GM12892 (cell line): ENCODE data around the gene EGR4.

Source experiments
- DNase-seq: peaks from one replicate; pipeline ENCODE4 v3.0.0; 2011; ENCODE audit not compliant: insufficient read length
- FAIRE-seq: peaks from 2 replicates; lab custom pipeline; 2011; peaks lifted over from hg19 to GRCh38; lab: Jason Lieb, UNC
- POLR2A ChIP-seq: IDR thresholded peaks from 2 replicates; pipeline ENCODE4 v1.6.1; 2011; ENCODE audit warnings: low read depth, low read length, control low read depth
- POLR2AphosphoS5 ChIP-seq: IDR thresholded peaks from 2 replicates; pipeline ENCODE4 v1.6.1; 2011; ENCODE audit warnings: low read depth, low read length, control low read depth
- TAF1 ChIP-seq: IDR thresholded peaks from 2 replicates; pipeline ENCODE4 v1.6.1; 2011; ENCODE audit warnings: low read depth, mild to moderate bottlenecking, control low read depth, low read length, borderline replicate concordance

Gene EGR4

DNA sequence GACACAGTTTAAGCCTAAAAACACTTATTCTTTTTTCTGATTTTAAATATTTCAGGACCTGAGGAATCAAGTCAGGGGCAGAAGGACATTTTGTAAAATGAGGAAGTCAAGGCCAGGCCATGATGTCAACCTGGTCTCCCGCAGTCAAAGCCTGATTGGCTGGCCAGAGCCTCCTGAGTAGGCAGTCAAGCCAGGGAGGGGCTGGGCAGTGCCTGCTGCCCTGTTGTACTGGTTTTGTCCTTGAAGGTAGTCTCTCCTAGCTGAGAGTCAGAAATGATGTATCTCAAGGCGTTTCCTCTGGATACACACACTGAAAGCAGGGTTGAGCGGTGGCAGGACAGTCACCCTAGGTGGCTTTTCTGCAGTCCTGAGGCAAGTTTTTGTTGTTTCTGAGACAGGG is 39.4 kb downstream of the EGR4 start:
- TF ChIP-seq TAF1 (no peak), POLR2AphosphoS5 (peak; percentile 43; the same call in 1 of the 2 replicates)
- FAIRE-seq (no peak), DNase-seq (no peak)

- DNase-seq (no peak), FAIRE-seq (peak; percentile 5)
- TF ChIP-seq POLR2A (no peak), TAF1 (no peak), POLR2AphosphoS5 (no peak)
Measured at GRCh38 chr2:73253400-73253799, 39.9 kb downstream of the EGR4 start.

DNA sequence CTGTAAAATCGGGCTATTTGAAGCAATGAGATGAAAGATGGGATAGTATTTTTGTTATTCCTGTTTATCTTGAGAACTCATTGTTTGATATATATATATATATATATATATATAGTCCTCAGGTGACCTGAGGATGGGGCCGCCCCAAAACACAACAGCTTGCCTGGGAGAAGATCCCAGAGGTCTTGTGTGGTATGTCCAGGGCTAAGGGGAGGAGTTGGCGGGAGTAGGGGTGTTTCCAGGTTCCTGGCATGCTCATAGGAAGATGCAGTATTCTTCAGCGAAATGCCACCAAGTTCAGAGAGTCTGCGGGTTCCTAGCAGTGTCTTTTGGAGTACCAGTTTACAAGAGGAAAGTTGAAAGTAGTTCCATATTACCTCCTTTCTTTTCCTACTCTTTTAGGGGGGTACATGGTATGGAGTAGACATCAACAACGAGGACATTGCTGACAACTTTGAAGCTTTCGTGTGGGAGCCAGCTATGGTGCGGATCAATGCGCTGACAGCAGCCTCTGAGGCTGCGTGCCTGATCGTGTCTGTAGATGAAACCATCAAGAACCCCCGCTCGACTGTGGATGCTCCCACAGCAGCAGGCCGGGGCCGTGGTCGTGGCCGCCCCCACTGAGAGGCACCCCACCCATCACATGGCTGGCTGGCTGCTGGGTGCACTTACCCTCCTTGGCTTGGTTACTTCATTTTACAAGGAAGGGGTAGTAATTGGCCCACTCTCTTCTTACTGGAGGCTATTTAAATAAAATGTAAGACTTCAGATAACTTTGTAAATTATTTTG is 40.9 kb downstream of the EGR4 start:
- TF ChIP-seq TAF1 = no peak
- 0 out of 2 replicates have a peak, but pooled peaks have one; percentile 35 for TF ChIP-seq POLR2A
- DNase-seq (no peak), FAIRE-seq (no peak)

DNA sequence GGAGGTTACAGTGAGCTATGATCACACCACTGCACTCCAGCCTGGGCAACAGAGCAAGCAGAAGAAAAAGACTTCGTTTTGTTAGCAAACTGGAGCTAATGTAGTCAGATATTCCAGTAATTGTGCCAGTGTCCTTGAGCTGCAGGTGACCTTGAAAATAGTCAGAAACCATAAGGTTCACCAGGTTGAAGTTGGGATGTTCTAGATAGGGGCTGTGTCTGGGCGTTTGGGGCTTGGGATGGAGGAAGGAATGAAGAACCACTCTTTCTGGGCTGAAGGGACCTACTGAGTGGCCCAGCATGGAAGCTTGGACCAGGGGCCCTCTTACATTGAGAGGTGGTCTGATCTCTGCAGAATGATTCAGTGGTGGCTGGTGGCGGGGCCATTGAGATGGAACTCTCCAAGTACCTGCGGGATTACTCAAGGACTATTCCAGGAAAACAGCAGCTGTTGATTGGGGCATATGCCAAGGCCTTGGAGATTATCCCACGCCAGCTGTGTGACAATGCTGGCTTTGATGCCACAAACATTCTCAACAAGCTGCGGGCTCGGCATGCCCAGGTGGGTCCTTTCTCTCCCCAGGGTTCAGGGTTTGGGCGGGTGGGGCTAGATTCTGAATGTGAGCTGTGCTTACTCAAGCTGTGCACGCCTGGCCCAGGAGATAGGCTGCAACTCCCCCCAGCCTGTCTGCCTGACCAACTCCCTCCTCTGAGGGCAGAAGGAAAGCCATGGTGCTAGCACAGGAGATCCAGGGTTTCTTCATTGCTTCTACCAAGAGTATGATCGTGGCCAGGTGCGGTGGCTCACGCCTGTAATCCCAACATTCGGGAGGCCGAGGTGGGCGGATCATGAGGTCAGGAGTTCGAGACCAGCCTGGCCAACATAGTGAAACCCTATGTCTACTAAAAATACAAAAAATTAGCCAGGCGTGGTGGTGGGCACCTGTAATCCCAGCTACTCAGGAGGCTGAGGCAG is 42.2 kb downstream of the EGR4 start:
- TF ChIP-seq TAF1 = no peak
- TF ChIP-seq POLR2A = no peak
- no peak for TF ChIP-seq POLR2AphosphoS5
- FAIRE-seq (no peak), DNase-seq (no peak)

GRCh38 chr2:73249636-73250035 is 43.7 kb downstream of the EGR4 start:
- FAIRE-seq (no peak), DNase-seq (no peak)
- TF ChIP-seq POLR2A (no peak), POLR2AphosphoS5 (no peak), TAF1 (no peak)

DNA sequence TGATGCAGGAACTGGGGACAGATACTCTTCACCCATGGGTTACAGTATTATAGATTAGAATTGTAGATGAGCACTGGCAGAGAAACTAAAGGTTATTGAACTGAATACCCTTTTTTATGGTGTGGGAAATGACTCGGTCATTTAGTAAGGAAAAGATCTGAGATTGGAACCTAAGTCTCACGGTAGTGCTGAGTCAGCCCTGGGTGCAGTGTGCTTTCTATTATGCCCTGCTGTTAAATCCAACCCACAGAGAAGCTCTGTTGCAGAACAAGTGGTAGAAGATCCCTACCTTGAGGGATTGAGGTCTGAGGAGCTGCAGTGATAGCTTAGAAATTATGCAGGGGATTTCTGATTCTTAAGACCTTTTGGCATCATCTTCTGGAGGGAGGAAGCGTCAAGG is 46.5 kb downstream of the EGR4 start:
- FAIRE-seq = no peak
- DNase-seq = no peak
- no peak for TF ChIP-seq POLR2A

DNA sequence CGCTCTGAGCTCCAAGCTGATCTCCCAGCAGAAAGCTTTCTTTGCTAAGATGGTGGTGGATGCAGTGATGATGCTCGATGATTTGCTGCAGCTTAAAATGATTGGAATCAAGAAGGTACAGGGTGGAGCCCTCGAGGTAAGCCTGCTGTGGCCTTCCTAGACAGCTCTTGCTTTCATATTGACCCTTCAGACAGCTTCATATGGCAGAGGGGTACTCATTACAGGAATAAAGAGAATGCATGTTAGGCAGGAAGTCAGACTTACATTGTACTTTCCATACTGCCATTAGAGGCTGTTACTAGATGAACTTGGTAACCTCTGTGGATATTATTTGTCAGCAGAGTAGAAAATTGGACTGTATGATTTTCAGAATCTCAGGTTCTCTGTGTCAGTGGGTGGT is 48.8 kb downstream of the EGR4 start:
- FAIRE-seq = peak; percentile 27

GRCh38 chr2:73243884-73244570 is 49.3 kb downstream of the EGR4 start:
- no peak for DNase-seq
- no peak for FAIRE-seq
- no peak for TF ChIP-seq POLR2AphosphoS5
- no peak for TF ChIP-seq TAF1
- TF ChIP-seq POLR2A = no peak

More for the DNA sequence above, 48.8 kb downstream of the EGR4 start:
- DNase-seq = no peak
- no peak for TF ChIP-seq TAF1
- TF ChIP-seq POLR2AphosphoS5 = no peak
- no peak for TF ChIP-seq POLR2A
